Stomach (tissue), 9 donors: ENCODE measurements around the gene SULT2B1. TPM values are rescaled to one million over a fixed set of nuclear protein-coding genes. Genes with fewer than 3 reads are reported as not detected.

Experiments
- DNase-seq, 2 donors: peaks; one replicate each; pipeline versions ENCODE4 v3.0.0 to v3.0.0-alpha.2; 2013 to 2019
- H3K27ac ChIP-seq, 5 donors: fragments of 200-600 bp in 4 of 5; sonication (generic) in 4 of 5; one replicate each; pipeline ENCODE4 v1.5.1; 2013 to 2019; ENCODE audit warnings: mild to moderate bottlenecking in 1 of 5, moderate library complexity in 1 of 5
- H3K27me3 ChIP-seq, 3 donors: fragments of 200-600 bp; sonication (generic); one replicate each; pipeline ENCODE4 v1.5.1; 2017 to 2019; ENCODE audit warnings: mixed run types in 1 of 3
- H3K36me3 ChIP-seq, 4 donors: fragments of 200-600 bp; sonication (generic); 1 replicate in 3 of 4; 2 replicates in 1 of 4; pipeline ENCODE4 v1.5.1; 2016 to 2019
- H3K4me1 ChIP-seq, 4 donors: fragments of 200-600 bp; sonication (generic); one replicate each; pipeline ENCODE4 v1.5.1; 2016 to 2019
- H3K4me3 ChIP-seq, 4 donors: fragments of 200-600 bp; sonication (generic) in 3 of 4; one replicate each; pipeline ENCODE4 v1.5.1; 2016 to 2019; ENCODE audit warnings: mild to moderate bottlenecking in 1 of 4
- H3K9me3 ChIP-seq, 4 donors: fragments of 200-600 bp; sonication (generic); one replicate each; pipeline ENCODE4 v1.5.1; 2016 to 2019
- EP300 ChIP-seq: sonication (generic); formaldehyde crosslinking; IDR thresholded peaks from one replicate; pipeline ENCODE4 v1.6.1; 2017; ENCODE audit warnings: antibody characterized with exemption
- POLR2A ChIP-seq, 4 donors: fragments of 450-650 bp; IDR thresholded peaks; one replicate each; pipeline ENCODE4 v1.6.1; 2016; ENCODE audit warnings: antibody characterized with exemption in 4 of 4, control low read depth in 2 of 4, mild to moderate bottlenecking in 1 of 4, moderate library complexity in 1 of 4
- POLR2AphosphoS5 ChIP-seq, 3 donors: sonication (generic); formaldehyde crosslinking; IDR thresholded peaks; one replicate each; pipeline ENCODE4 v1.6.1; 2016; ENCODE audit warnings: antibody characterized with exemption in 3 of 3
- WGBS, 5 donors: extraction: QIAGEN DNeasy Blood & Tissue Kit in 3 of 5; methylation state at CpG; one replicate each; pipeline versions ENCODE4 v1.1.5 to v1.1.7; 2013 to 2018; 5-methylcytosine and 5-hydroxymethylcytosine counted together
- intact Hi-C: fragments of 100-400 bp; cut with DNase I; formaldehyde crosslinking; loops from one replicate; pipeline ENCODE4 v1.15.1; 2023; ENCODE audit warnings: low total_unique reads
- polyA plus RNA-seq, 3 donors: library from polyadenylated mRNA; stranded (reverse); fragments of 200-250 nt; gene quantifications; one replicate each; pipeline ENCODE4 v1.2.3, GENCODE V29; 2013
- total RNA-seq, 5 donors: library from RNA; depleted of rRNA; stranded (reverse); fragments of >200 nt; gene quantifications; one replicate each; pipeline versions ENCODE4 v1.1.0 to v1.2.3, GENCODE V29; 2014 to 2016
- TF ChIP-seq, protein P1 (sequence below), 7 experiments: fragments of 450-650 bp in 4 of 7; fragments of 200-600 bp in 3 of 7; sonication (generic) in 3 of 7; IDR thresholded peaks; one replicate each; pipeline ENCODE4 v1.5.1; 2016 to 2019; ENCODE audit warnings: antibody characterized with exemption in 7 of 7, control low read depth in 2 of 7, mild to moderate bottlenecking in 1 of 7
- donor health status: healthy with polysubstance abuse.
- donor health status: Bipolar disorder and iron deficiency.
- donor health status: healthy.

The SULT2B1 gene
- total and polyA plus RNA-seq, 8 donors, result 2.0 to 46.8 (median 3.1) TPM; not detected in 3

DNA sequence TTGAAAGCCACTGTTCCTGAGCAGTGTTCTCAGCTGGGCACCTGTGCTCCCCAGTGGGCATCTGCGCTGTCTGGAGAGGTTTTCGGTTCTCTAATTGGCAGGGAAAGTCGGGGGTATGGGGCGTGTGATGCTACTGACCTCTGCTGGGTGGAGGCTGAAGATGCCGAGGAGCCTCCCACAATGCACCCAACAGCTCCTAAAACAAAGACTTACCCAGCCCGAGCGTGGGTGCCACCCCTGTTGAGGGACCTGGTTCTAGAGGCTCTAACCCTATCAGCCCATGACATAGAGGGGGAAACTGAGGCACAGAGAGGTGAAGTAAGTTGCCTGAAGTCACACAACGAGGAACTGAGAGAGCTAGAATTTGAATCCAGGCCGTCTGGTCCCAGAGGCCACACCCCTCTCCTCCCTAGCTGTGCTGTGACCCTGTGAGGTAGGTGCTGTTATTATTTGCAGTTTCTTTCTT lies 56.9 kb downstream of the SULT2B1 start:
- TF ChIP-seq, protein P1, sequence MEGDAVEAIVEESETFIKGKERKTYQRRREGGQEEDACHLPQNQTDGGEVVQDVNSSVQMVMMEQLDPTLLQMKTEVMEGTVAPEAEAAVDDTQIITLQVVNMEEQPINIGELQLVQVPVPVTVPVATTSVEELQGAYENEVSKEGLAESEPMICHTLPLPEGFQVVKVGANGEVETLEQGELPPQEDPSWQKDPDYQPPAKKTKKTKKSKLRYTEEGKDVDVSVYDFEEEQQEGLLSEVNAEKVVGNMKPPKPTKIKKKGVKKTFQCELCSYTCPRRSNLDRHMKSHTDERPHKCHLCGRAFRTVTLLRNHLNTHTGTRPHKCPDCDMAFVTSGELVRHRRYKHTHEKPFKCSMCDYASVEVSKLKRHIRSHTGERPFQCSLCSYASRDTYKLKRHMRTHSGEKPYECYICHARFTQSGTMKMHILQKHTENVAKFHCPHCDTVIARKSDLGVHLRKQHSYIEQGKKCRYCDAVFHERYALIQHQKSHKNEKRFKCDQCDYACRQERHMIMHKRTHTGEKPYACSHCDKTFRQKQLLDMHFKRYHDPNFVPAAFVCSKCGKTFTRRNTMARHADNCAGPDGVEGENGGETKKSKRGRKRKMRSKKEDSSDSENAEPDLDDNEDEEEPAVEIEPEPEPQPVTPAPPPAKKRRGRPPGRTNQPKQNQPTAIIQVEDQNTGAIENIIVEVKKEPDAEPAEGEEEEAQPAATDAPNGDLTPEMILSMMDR (IDR thresholded peaks at IDR 0.05), result peak in 2 of 7 experiments; percentile 6 to 17
- TF ChIP-seq POLR2AphosphoS5 (IDR thresholded peaks at IDR 0.05), result no peak
- H3K4me3 ChIP-seq, result no peak overlapping the region
- H3K4me1 ChIP-seq, result peaks cover 0 to 24% (median 12%) of the 10 kb centered on the region in 4 donors
- H3K36me3 ChIP-seq, result peaks cover 0 to 11% (median 0%) of the 10 kb centered on the region in 4 donors
- H3K27ac ChIP-seq, result no peak overlapping the region
- H3K9me3 ChIP-seq, result no peaks in the 10 kb centered on the region
- H3K27me3 ChIP-seq, result no peaks in the 10 kb centered on the region
- intact Hi-C loops, result no loop called here
- DNase-seq, result peak in 1 of 2 donors; percentile 58
- WGBS, 5 donors, result 29 to 50% (median 42%) methylated on average over 9 of the region's 9 CpGs

DNA sequence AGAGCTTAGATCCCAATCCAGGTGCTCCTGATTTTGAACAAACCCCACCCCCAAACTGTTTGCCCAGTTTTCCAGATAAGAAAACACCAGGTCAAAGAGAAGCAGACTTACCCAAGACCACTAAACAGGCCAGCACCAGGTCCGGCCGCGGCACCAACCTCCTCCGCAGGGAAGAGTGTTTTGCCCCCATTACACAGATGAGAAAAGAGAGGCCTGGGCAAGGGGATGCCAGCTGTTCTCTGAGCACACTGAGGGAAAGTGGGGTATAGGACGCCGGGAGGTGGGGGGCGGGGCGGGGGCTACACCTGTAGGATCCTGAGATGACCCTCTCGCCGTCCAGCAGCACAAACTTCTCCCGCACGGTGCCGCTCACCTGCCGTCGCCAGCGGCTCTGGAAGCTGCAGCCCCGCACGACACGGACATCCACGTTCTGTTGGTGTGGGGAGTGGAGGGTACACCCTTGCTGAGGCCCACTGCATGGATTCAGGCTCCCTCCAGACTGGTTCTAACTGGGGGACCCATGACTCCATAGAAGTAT lies 57.7 kb downstream of the SULT2B1 start:
- 88 to 97% (median 91%) methylated on average over 14 to 20 of the region's 20 CpGs for WGBS, 5 donors
- Histone ChIP-seq H3K4me3 (no peak overlapping the region), H3K27ac (no peak overlapping the region), H3K4me1 (peaks cover under 1 to 29% (median 18%) of the 10 kb centered on the region in 4 donors), H3K27me3 (no peaks in the 10 kb centered on the region), H3K9me3 (no peaks in the 10 kb centered on the region), H3K36me3 (peaks cover 0 to 11% (median under 1%) of the 10 kb centered on the region in 4 donors)
- intact Hi-C loops, result no loop called here
- no peak for DNase-seq
- TF ChIP-seq, protein P1 (IDR thresholded peaks at IDR 0.05), result no peak
- no peak for TF ChIP-seq POLR2A (IDR thresholded peaks at IDR 0.05)
- TF ChIP-seq EP300, result no peak
- no peak for TF ChIP-seq POLR2AphosphoS5 (IDR thresholded peaks at IDR 0.05)

DNA sequence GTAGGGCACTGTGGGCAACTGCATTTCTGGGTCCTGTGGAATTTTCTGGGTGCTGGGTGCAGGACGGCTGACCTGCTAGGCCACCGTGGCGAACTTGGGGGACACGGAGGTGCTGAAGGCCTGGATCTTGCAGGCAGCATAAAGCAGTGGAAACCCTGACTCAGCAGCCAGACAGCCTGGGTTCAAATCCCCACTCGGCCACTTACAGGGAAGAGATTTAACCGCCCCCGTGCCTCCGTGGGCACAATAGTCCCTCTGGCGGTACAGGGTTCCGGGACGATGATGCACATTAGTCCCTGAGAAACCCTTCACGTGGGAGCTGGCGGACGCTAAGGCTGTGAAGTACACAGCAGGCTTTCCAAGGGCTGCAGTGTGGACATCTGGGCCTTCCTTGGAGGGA lies 59.9 kb downstream of the SULT2B1 start:
- DNase-seq, result no peak
- intact Hi-C loops, result no loop called here
- H3K9me3 ChIP-seq, result no peaks in the 10 kb centered on the region
- peaks cover 22 to 52% (median 38%) of the 10 kb centered on the region in 4 donors for H3K4me1 ChIP-seq
- H3K27ac ChIP-seq, result no peak overlapping the region
- H3K27me3 ChIP-seq, result no peaks in the 10 kb centered on the region
- TF ChIP-seq POLR2AphosphoS5 (IDR thresholded peaks at IDR 0.05) (no peak), POLR2A (IDR thresholded peaks at IDR 0.05) (no peak), EP300 (no peak)
- TF ChIP-seq, protein P1 (IDR thresholded peaks at IDR 0.05), result no peak
- peak overlapping the region in 1 of 4 donors; percentile 9 for H3K4me3 ChIP-seq
- 89 to 95% (median 93%) methylated on average over 9 to 14 of the region's 14 CpGs for WGBS, 5 donors
- peaks cover 18 to 32% (median 23%) of the 10 kb centered on the region in 4 donors for H3K36me3 ChIP-seq

DNA sequence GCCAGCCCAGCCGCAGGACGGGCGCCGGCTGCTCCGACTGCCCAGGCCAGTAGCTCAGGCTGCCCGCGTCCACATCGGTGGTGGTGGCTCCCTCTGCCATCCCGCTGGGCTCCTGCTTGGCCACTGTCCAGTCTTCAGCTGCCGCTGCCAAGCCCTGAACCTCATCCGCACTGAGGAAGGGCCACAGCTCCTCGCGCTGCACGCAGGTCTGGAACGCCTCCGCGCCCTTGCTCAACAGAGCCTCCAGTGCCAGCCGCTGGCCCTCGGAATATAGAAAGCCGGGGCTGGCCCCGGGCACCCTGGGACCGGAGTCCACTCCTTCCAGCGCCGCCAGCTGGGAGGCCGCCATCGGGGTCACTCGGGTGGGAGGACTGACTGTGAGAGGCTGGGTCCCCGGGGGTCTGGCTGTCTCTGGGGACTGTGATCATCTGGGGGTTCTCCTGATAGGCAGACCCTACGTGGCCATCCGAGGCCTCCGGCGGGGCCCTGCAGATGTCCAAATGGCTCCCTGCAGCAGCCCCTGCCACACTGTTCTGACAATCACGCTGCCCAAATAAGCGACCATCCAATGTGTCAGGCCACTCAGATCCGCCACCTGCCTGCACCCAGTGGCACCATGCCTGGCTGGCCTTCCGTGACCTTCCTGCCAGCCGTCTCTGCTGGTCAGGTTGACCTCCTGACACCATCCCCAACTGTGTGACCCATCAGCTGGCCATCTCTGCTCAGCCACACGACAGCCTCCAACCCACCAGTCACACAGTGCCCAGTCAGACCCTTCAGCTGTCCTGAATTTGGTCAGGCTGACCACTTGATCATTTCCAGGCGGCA lies 61.3 kb downstream of the SULT2B1 start:
- Histone ChIP-seq H3K36me3 (peaks cover 24 to 41% (median 31%) of the 10 kb centered on the region in 4 donors), H3K4me3 (peak overlapping the region in 3 of 4 donors; percentile 30 to 93 (median 37)), H3K27me3 (no peaks in the 10 kb centered on the region), H3K9me3 (no peaks in the 10 kb centered on the region), H3K4me1 (peaks cover 34 to 65% (median 52%) of the 10 kb centered on the region in 4 donors), H3K27ac (peak overlapping the region; percentile 77 to 94 (median 93))
- peak in 1 of 2 donors; percentile 87 for DNase-seq
- TF ChIP-seq EP300 (no peak), POLR2AphosphoS5 (IDR thresholded peaks at IDR 0.05) (peak in 2 of 3 donors; percentile 30 to 39), POLR2A (IDR thresholded peaks at IDR 0.05) (no peak)
- intact Hi-C loops, result no loop called here
- 33 to 75% (median 51%) methylated on average over 11 to 39 of the region's 39 CpGs for WGBS, 5 donors
